PC-3 (cell line): ENCODE measurements around the gene ATF5. TPM values are rescaled to one million over a fixed set of nuclear protein-coding genes. Genes with fewer than 3 reads are reported as not detected.

Experiments
- ATAC-seq: fragments of 200-7000 bp; cut with Tn5 transposase; 2 replicates; pipeline ENCODE4 v1.9.1; 2020; ENCODE audit warnings: mild to moderate bottlenecking, moderate library complexity
- BruUV-seq: library from RNA; stranded (reverse); fragments of 400-500 nt; replicated peaks from 2 replicates; lab custom pipeline; 2021; lab: Mats Ljungman, UMichigan
- CTCF ChIA-PET: fragments of 300-600 bp; sonication (Branson Sonifier 250); formaldehyde crosslinking; loops from one replicate; lab custom pipeline; 2022; ENCODE audit warnings: antibody characterized with exemption; lab: Charles Lee
- POLR2A ChIA-PET: fragments of 300-600 bp; sonication (Branson Sonifier 250); formaldehyde crosslinking; loops from one replicate; lab custom pipeline; 2022; ENCODE audit warnings: antibody characterized with exemption; ENCODE audit not compliant: unreplicated experiment; lab: Charles Lee
- DNase-seq: peaks from one replicate; pipeline ENCODE4 v3.0.0-alpha.2; 2015
- H2AFZ ChIP-seq: fragments of 300-600 bp; sonication (generic); 2 replicates; pipeline ENCODE4 v1.6.0; 2016; ENCODE audit warnings: antibody characterized with exemption, low read length
- H3F3A ChIP-seq: fragments of 300-600 bp; sonication (generic); one replicate; pipeline ENCODE4 v1.6.0; 2017; ENCODE audit warnings: antibody characterized with exemption, low read length, control low read depth, mild to moderate bottlenecking; ENCODE audit not compliant: unreplicated experiment
- H3K27ac ChIP-seq: fragments of 300-600 bp; sonication (generic); 2 replicates; pipeline ENCODE4 v1.5.1; 2016; ENCODE audit warnings: mild to moderate bottlenecking, low read length
- H3K27me3 ChIP-seq: fragments of 300-600 bp; sonication (generic); 2 replicates; pipeline ENCODE4 v1.6.1; 2016; ENCODE audit warnings: low read length, mixed read lengths
- H3K36me3 ChIP-seq: fragments of 300-600 bp; sonication (generic); 2 replicates; pipeline ENCODE4 v1.6.1; 2016; ENCODE audit warnings: low read depth, mixed run types, low read length, mixed read lengths
- H3K4me1 ChIP-seq: fragments of 300-600 bp; sonication (generic); 2 replicates; pipeline ENCODE4 v1.5.1; 2016; ENCODE audit warnings: low read length; ENCODE audit not compliant: insufficient read depth
- H3K4me2 ChIP-seq: fragments of 300-600 bp; sonication (generic); 2 replicates; pipeline ENCODE4 v1.6.0; 2016; ENCODE audit warnings: low read length
- H3K4me3 ChIP-seq: fragments of 300-600 bp; sonication (generic); 2 replicates; pipeline ENCODE4 v1.5.1; 2016; ENCODE audit warnings: mild to moderate bottlenecking, low read length, mixed read lengths
- H3K79me2 ChIP-seq: fragments of 300-600 bp; sonication (generic); 2 replicates; pipeline ENCODE4 v1.6.1; 2017; ENCODE audit warnings: low read length, mixed read lengths
- H3K9ac ChIP-seq: fragments of 300-600 bp; sonication (generic); 2 replicates; pipeline ENCODE4 v1.6.0; 2016; ENCODE audit warnings: mild to moderate bottlenecking, low read length
- H3K9me2 ChIP-seq: fragments of 300-600 bp; sonication (generic); replicated peaks from 2 replicates; pipeline ENCODE4 v1.6.1; 2016; ENCODE audit warnings: mixed run types, low read length, mixed read lengths
- H3K9me3 ChIP-seq: fragments of 300-600 bp; sonication (generic); 2 replicates; pipeline ENCODE4 v1.6.1; 2016; ENCODE audit warnings: low read length, mixed read lengths
- H4K20me1 ChIP-seq: fragments of 300-600 bp; sonication (generic); 2 replicates; pipeline ENCODE4 v1.6.1; 2016; ENCODE audit warnings: low read length, mixed read lengths
- CTCF ChIP-seq: fragments of 300-600 bp; sonication (generic); conservative IDR thresholded peaks from 2 replicates; pipeline ENCODE4 v1.5.1; 2017; ENCODE audit warnings: antibody characterized with exemption, low read depth, mild to moderate bottlenecking, low read length
- EZH2 ChIP-seq: fragments of 300-600 bp; sonication (generic); IDR thresholded peaks from one replicate; pipeline ENCODE4 v1.6.1; 2017; ENCODE audit warnings: antibody characterized with exemption, mild to moderate bottlenecking, low read length; ENCODE audit not compliant: unreplicated experiment
- EZH2phosphoT487 ChIP-seq: fragments of 300-600 bp; sonication (generic); IDR thresholded peaks from 2 replicates; pipeline ENCODE4 v1.6.1; 2018; ENCODE audit warnings: mild to moderate bottlenecking, antibody characterized with exemption, low read length, borderline replicate concordance
- intact Hi-C: fragments of 100-400 bp; cut with micrococcal nuclease; formaldehyde crosslinking; loops from 2 replicates; pipeline ENCODE4 v1.9.0; 2023
- total RNA-seq: library from RNA; depleted of rRNA; stranded (reverse); fragments of >200 nt; gene quantifications from 2 replicates; pipeline ENCODE4 v1.2.3, GENCODE V29; 2014

ATF5 gene
- total RNA-seq, 1 experiment from 2014 or later: 50.7 TPM

DNA sequence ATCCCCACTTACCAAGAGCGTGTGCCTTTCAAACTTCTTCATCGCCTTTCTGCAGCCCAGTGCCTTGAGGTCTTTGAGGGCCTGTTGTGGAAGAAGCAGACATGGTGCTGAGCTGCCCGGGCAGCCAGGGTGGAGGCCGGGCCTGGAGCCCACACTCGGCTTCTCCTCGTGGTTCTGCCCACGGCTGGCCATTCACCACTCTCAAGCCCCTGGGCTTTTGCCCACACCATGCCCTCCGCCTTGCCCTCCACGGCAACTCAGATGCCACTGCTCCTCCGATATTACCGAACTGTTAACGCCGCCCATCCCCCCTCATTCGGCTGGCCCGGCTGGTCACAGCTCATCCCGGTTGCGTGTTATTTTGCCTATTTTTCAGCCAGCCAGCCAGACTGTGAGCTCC lies 37.6 kb upstream of the ATF5 start:
- Histone ChIP-seq H4K20me1 (no peaks in the 10 kb centered on the region), H3K4me3 (no peak overlapping the region), H3K27me3 (no peaks in the 10 kb centered on the region), H2AFZ (no peak overlapping the region), H3F3A (peaks cover under 1% of the 10 kb centered on the region), H3K9me2 (no peaks in the 10 kb centered on the region), H3K36me3 (no peaks in the 10 kb centered on the region), H3K27ac (no peak overlapping the region), H3K9me3 (no peaks in the 10 kb centered on the region), H3K4me1 (no peaks in the 10 kb centered on the region), H3K4me2 (no peak overlapping the region), H3K79me2 (no peaks in the 10 kb centered on the region), H3K9ac (no peak overlapping the region)
- DNase-seq (no peak), ATAC-seq (no peak)
- POLR2A ChIA-PET: no interaction called here
- TF ChIP-seq CTCF (no peak), EZH2 (no peak), EZH2phosphoT487 (no peak)
- BruUV-seq: no TSS peak
- intact Hi-C loops: no loop called here
- CTCF ChIA-PET: no interaction called here

GRCh38 chr19:49892716-49893115 lies 36.3 kb upstream of the ATF5 start:
- intact Hi-C loops: no loop called here
- Histone ChIP-seq H3K4me2 (no peak overlapping the region), H3K9me3 (no peaks in the 10 kb centered on the region), H3K9me2 (no peaks in the 10 kb centered on the region), H3K4me1 (peaks cover 10% of the 10 kb centered on the region), H2AFZ (no peak overlapping the region), H4K20me1 (no peaks in the 10 kb centered on the region), H3K27me3 (no peaks in the 10 kb centered on the region), H3K9ac (no peak overlapping the region), H3K36me3 (no peaks in the 10 kb centered on the region), H3K79me2 (no peaks in the 10 kb centered on the region), H3F3A (no peaks in the 10 kb centered on the region), H3K4me3 (no peak overlapping the region), H3K27ac (no peak overlapping the region)
- ChIA-PET POLR2A (no interaction called here), CTCF (no interaction called here)
- DNase-seq: no peak
- BruUV-seq: no TSS peak
- ATAC-seq: no peak
- TF ChIP-seq EZH2phosphoT487 (no peak), EZH2 (no peak)

DNA sequence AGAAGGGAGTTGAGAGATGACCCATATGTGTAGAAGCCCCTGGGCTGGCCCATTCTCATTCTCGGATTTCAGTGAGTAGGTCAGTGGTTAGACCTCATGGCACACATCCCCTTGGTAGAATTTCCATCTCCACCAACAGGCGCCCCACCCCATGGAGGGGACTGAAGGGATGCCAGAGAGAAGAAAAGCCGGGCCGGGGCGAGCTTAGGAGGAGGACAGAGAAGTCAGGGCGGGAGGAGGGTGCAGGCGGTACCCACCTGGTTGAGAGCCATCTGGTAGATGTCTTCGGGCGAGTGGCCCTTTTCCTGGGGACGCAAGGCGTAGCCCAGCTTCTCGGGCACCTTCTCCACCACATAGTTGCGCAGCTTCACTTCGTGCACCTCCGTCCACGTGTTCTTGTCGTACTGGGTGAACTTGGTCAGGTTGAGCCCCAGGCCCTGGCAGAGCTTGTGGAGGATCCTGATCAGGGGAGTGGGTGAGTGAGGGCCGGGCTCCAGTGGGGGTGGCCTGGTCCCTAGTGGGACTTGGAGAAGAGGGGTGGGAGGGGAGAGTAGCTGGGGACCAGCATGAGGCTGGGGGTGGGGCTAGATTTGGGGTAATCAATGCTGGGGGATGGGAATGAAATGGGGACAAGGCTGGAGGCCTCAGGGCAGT lies 34.9 kb upstream of the ATF5 start:
- H2AFZ ChIP-seq: no peak overlapping the region
- POLR2A ChIA-PET: interaction anchor here (0.6 kb wide), 1 partner anchor 255 kb away, joined by 7 read pairs; no protein-coding TSS in a partner anchor
- H3K4me1 ChIP-seq: peaks cover 12% of the 10 kb centered on the region
- H3K27ac ChIP-seq: no peak overlapping the region
- no peaks in the 10 kb centered on the region for H3K79me2 ChIP-seq
- BruUV-seq: no TSS peak
- H3K4me3 ChIP-seq: no peak overlapping the region
- no peaks in the 10 kb centered on the region for H4K20me1 ChIP-seq
- no peaks in the 10 kb centered on the region for H3K9me2 ChIP-seq
- H3K27me3 ChIP-seq: no peaks in the 10 kb centered on the region
- no peak for ATAC-seq
- CTCF ChIA-PET: no interaction called here
- H3K9me3 ChIP-seq: no peaks in the 10 kb centered on the region
- no peaks in the 10 kb centered on the region for H3K36me3 ChIP-seq
- no peak overlapping the region for H3K9ac ChIP-seq
- no peak overlapping the region for H3K4me2 ChIP-seq
- no peak for DNase-seq
- no peaks in the 10 kb centered on the region for H3F3A ChIP-seq
- TF ChIP-seq CTCF (no peak), EZH2phosphoT487 (no peak), EZH2 (no peak)
- intact Hi-C loops: no loop called here
